DOHH2 (cell line): Measurements from ENCODE around the gene NEGR1.

Experiments
- CTCF ChIP-seq: fragments of 200-600 bp; sonication (generic); IDR thresholded peaks from one replicate; pipeline ENCODE4 v1.5.1; 2014; ENCODE audit warnings: antibody characterized with exemption, mild to moderate bottlenecking, low read depth, low read length; ENCODE audit not compliant: poor library complexity, severe bottlenecking
- EZH2phosphoT487 ChIP-seq: fragments of 200-600 bp; sonication (generic); IDR thresholded peaks from 2 replicates; pipeline ENCODE4 v1.6.1; 2017; ENCODE audit warnings: borderline replicate concordance, mild to moderate bottlenecking, antibody characterized with exemption, low read length, moderate library complexity, mixed read lengths

DNA sequence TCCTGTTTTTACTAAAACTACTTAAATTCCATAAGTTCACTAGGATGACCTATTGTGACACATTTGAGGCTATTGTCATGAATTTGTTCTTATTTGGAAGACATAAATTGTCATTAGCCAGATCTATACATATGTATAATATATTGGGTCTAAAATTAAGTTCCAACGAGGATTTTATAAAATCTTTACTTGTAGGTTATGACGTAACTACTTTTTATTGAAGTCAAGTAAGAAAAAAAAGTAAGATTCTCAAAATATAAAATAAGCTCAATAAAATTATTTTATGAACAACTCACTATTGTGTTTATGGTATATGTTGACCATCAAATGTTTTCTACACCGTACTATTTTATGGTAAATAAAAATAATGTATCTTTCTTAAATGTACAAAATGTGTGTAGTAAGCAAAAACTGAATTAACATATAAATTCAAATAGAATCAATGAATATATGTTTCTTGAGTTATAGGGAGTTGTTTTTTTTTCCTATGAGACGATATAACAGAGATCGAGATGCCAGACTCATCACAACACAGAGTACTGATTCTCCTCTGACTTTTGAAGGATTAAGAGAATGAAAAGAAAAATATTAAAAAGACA, 64.1 kb downstream of the NEGR1 start:
- no peak for TF ChIP-seq CTCF
- no peak for TF ChIP-seq EZH2phosphoT487
